Endothelial cell of umbilical vein (primary cell): ENCODE data around the gene PCF11. TPM values are rescaled to one million over a fixed set of nuclear protein-coding genes. Genes with fewer than 3 reads are reported as not detected.

Experiments used
- BruUV-seq: library from RNA; stranded (reverse); fragments of 400-500 nt; replicated peaks from 2 replicates; lab custom pipeline; 2021; lab: Mats Ljungman, UMichigan
- CTCF ChIA-PET: fragments of 300-600, 350-600 bp; sonication (Branson Sonifier 250); formaldehyde crosslinking; loops from one replicate; lab custom pipeline; 2021; ENCODE audit warnings: antibody characterized with exemption, inconsistent platforms; lab: Charles Lee
- POLR2A ChIA-PET: fragments of 300-600, 350-600 bp; sonication (Branson Sonifier 250); formaldehyde crosslinking; loops from one replicate; lab custom pipeline; 2021; ENCODE audit warnings: antibody characterized with exemption, inconsistent platforms; lab: Charles Lee
- DNase-seq: peaks from one replicate; pipeline ENCODE4 v3.0.0-alpha.2; 2011; ENCODE audit warnings: low read depth, low spot score
- FAIRE-seq: peaks from 2 replicates; lab custom pipeline; 2011; peaks lifted over from hg19 to GRCh38; lab: Jason Lieb, UNC
- H2AFZ ChIP-seq: 2 replicates; pipeline ENCODE4 v1.6.0; 2012; ENCODE audit warnings: low read depth, low read length, control low read depth, inconsistent platforms
- H3K27ac ChIP-seq: 2 replicates; pipeline ENCODE4 v1.5.1; 2011; ENCODE audit warnings: low read depth, mild to moderate bottlenecking, control low read depth, low read length, moderate library complexity; ENCODE audit not compliant: insufficient read depth
- H3K27me3 ChIP-seq, 2 experiments: 2 replicates each; pipeline versions ENCODE4 v1.6.0 to v1.6.1; 2011; ENCODE audit warnings: low read length in 2 of 2, mixed read lengths in 1 of 2; ENCODE audit not compliant: control insufficient read depth in 2 of 2, insufficient read depth in 2 of 2
- H3K36me3 ChIP-seq, 2 experiments: 2 replicates in 1 of 2; 3 replicates in 1 of 2; pipeline ENCODE4 v1.5.1; 2011; ENCODE audit warnings: low read length in 2 of 2, mild to moderate bottlenecking in 1 of 2, moderate library complexity in 1 of 2; ENCODE audit not compliant: control insufficient read depth in 2 of 2, insufficient read depth in 2 of 2; ENCODE audit errors: extremely low read depth in 1 of 2
- H3K4me1 ChIP-seq: 3 replicates; pipeline ENCODE4 v1.5.1; 2011; ENCODE audit warnings: mild to moderate bottlenecking, low read length; ENCODE audit not compliant: control insufficient read depth, insufficient read depth; ENCODE audit errors: extremely low read depth
- H3K4me2 ChIP-seq: 2 replicates; pipeline ENCODE4 v1.6.1; 2011; ENCODE audit warnings: low read length, control low read depth, mixed read lengths; ENCODE audit not compliant: insufficient read depth
- H3K4me3 ChIP-seq, 3 experiments: fragments of 200-600 bp in 1 of 3; sonication (generic), shearing (Covaris generic) in 1 of 3; replicated peaks in 1 of 3; 2 replicates each; pipeline ENCODE4 v1.5.1; 2011 to 2016; ENCODE audit warnings: control low read depth in 3 of 3, low read length in 3 of 3, mild to moderate bottlenecking in 2 of 3, inconsistent platforms in 1 of 3, low read depth in 1 of 3, moderate library complexity in 1 of 3; ENCODE audit not compliant: insufficient read depth in 1 of 3
- H3K79me2 ChIP-seq: 2 replicates; pipeline ENCODE4 v1.6.0; 2012; ENCODE audit warnings: low read length, inconsistent platforms; ENCODE audit not compliant: control insufficient read depth, insufficient read depth
- H3K9ac ChIP-seq: replicated peaks from 2 replicates; pipeline ENCODE3; 2011; ENCODE audit warnings: low read length, control low read depth; ENCODE audit not compliant: insufficient read depth; ENCODE audit errors: extremely low read depth
- H3K9me1 ChIP-seq: replicated peaks from 3 replicates; pipeline ENCODE4 v1.6.0; 2011; ENCODE audit warnings: mild to moderate bottlenecking, low read length; ENCODE audit not compliant: control insufficient read depth, insufficient read depth; ENCODE audit errors: extremely low read depth
- H3K9me3 ChIP-seq: replicated peaks from 2 replicates; pipeline ENCODE4 v1.5.1; 2012; ENCODE audit warnings: low read length, inconsistent platforms; ENCODE audit not compliant: control insufficient read depth, insufficient read depth
- H4K20me1 ChIP-seq: replicated peaks from 2 replicates; pipeline ENCODE3; 2011; ENCODE audit warnings: mild to moderate bottlenecking, low read length; ENCODE audit not compliant: control insufficient read depth, insufficient read depth; ENCODE audit errors: extremely low read depth
- CTCF ChIP-seq, 2 donors: IDR thresholded peaks; 1 replicate in 1 of 2; 2 replicates in 1 of 2; pipeline ENCODE4 v1.5.1; 2011; ENCODE audit warnings: low read length in 2 of 2, mild to moderate bottlenecking in 2 of 2, moderate library complexity in 2 of 2, control low read depth in 1 of 2, inconsistent platforms in 1 of 2, low read depth in 1 of 2; ENCODE audit not compliant: insufficient read depth in 1 of 2; ENCODE audit errors: extremely low read depth in 1 of 2
- FOS ChIP-seq: IDR thresholded peaks from 2 replicates; pipeline ENCODE4 v1.6.1; 2011; ENCODE audit warnings: mild to moderate bottlenecking, low read length, moderate library complexity, borderline replicate concordance; ENCODE audit not compliant: insufficient read depth
- GATA2 ChIP-seq: IDR thresholded peaks from 2 replicates; pipeline ENCODE4 v1.7.0; 2011; ENCODE audit warnings: low read depth, mild to moderate bottlenecking, moderate library complexity, mixed read lengths, low read length; ENCODE audit not compliant: insufficient read length, insufficient read depth
- JUN ChIP-seq: IDR thresholded peaks from 2 replicates; pipeline ENCODE4 v1.6.1; 2011; ENCODE audit warnings: borderline replicate concordance, low read depth; ENCODE audit not compliant: insufficient read length, insufficient read depth
- MAX ChIP-seq: IDR thresholded peaks from 2 replicates; pipeline ENCODE4 v1.6.1; 2011; ENCODE audit not compliant: insufficient read depth, insufficient read length
- MYC ChIP-seq: IDR thresholded peaks from one replicate; pipeline ENCODE4 v1.6.1; 2011; ENCODE audit warnings: mild to moderate bottlenecking, low read depth, low read length
- POLR2A ChIP-seq: IDR thresholded peaks from 2 replicates; pipeline ENCODE4 v1.6.1; 2012; ENCODE audit warnings: low read depth, mild to moderate bottlenecking, control low read depth, low read length
- dilution Hi-C: fragments of 300-500 bp; cut with MboI; formaldehyde crosslinking; loops from one replicate; pipeline ENCODE4 v1.15.0; 2019; ENCODE audit warnings: low sequenced_read_pairs; ENCODE audit not compliant: extremely low pct_ligation_motif_present
- intact Hi-C: fragments of 100-400 bp; cut with micrococcal nuclease; formaldehyde crosslinking; loops from one replicate; pipeline ENCODE4 v1.10.0; 2022
- polyA plus RNA-seq, 4 experiments: library from polyadenylated mRNA; depleted of rRNA in 3 of 4; stranded (reverse) in 3 of 4; unstranded in 1 of 4; fragments of >200 nt; gene quantifications; 2 replicates each; pipeline versions ENCODE4 v1.2.1 to v1.2.3, GENCODE V29; 2011 to 2012; ENCODE audit warnings: missing spikeins in 1 of 4
- small RNA-seq: library from RNA; depleted of rRNA; stranded (forward); fragments of <200 nt; gene quantifications from one replicate; pipeline ENCODE3, GENCODE V24; 2012; ENCODE audit warnings: low replicate concordance, low read depth; ENCODE audit not compliant: insufficient read depth, insufficient read length
- total RNA-seq: library from RNA; stranded (reverse); gene quantifications from 2 replicates; pipeline ENCODE4 v1.2.3, GENCODE V29; 2021

Gene PCF11
- total and polyA plus RNA-seq, 2 donors (not counting 3 experiments of a cell fraction or from before 2014, with no cell fraction given): 38.0 to 51.2 TPM

- dilution Hi-C loops (no loop called here), intact Hi-C loops (no loop called here)
- FAIRE-seq: no peak
- Histone ChIP-seq H3K9me3 (no peaks in the 10 kb centered on the region), H2AFZ (no peak overlapping the region), H3K9ac (no peak overlapping the region), H3K36me3 (no peaks in the 10 kb centered on the region), H3K27ac (no peak overlapping the region), H3K4me2 (no peak overlapping the region), H3K79me2 (no peaks in the 10 kb centered on the region), H3K27me3 (no peaks in the 10 kb centered on the region), H4K20me1 (no peaks in the 10 kb centered on the region), H3K4me3 (no peak overlapping the region), H3K4me1 (no peaks in the 10 kb centered on the region), H3K9me1 (no peaks in the 10 kb centered on the region)
- TF ChIP-seq FOS: no peak
- TF ChIP-seq MAX: no peak
- no peak for TF ChIP-seq JUN
- no peak for TF ChIP-seq GATA2
- no peak for TF ChIP-seq CTCF (IDR thresholded peaks at IDR 0.05; ENCODE audit: extremely low read depth in 1 of 2, insufficient read depth in 1 of 2, low read depth in 1 of 2, low read length in 2 of 2)
- no peak for TF ChIP-seq POLR2A
- no peak for TF ChIP-seq MYC
- DNase-seq: no peak
- ChIA-PET CTCF (interaction anchor here (0.9 to 2.8 kb wide), 4 partner anchors 10 to 309 kb away, joined by 3 to 12 read pairs (median 7); no protein-coding TSS in a partner anchor), POLR2A (no interaction called here)
- BruUV-seq: no TSS peak
Observed at GRCh38 chr11:83235825-83236224, 78.9 kb downstream of the PCF11 start.

Small RNAs within 50 kb of the gene (small RNA-seq; reads per million reads assigned to genes)
- not detected for gene AP000873.5

Other genes starting within 250 kb of the PCF11 start
- gene RAB30, start 85.2 kb upstream of the PCF11 start, total RNA-seq: 14.6 and 18.4 TPM in 2 replicates
- gene RAB30, start 85.2 kb upstream of the PCF11 start, polyA plus RNA-seq: 3.1 and 4.1 TPM in 2 replicates
- 6.6 and 7.6 TPM in 2 replicates for gene ANKRD42, start 36.6 kb downstream of the PCF11 start, total RNA-seq
- 2.5 and 3.3 TPM in 2 replicates for gene ANKRD42, start 36.6 kb downstream of the PCF11 start, polyA plus RNA-seq
- 45.8 and 49.6 TPM in 2 replicates for gene CCDC90B, start 129.2 kb downstream of the PCF11 start, total RNA-seq
- 18.7 and 24.3 TPM in 2 replicates for gene CCDC90B, start 129.2 kb downstream of the PCF11 start, polyA plus RNA-seq